HL-60 (cell line): ENCODE results near the gene SNX8.

Experiments
- POLR2AphosphoS5 ChIP-seq: IDR thresholded peaks from 2 replicates; pipeline ENCODE4 v1.6.1; 2012; ENCODE audit warnings: low read depth
- TF ChIP-seq, protein P1 (sequence below): IDR thresholded peaks from one replicate; pipeline ENCODE4 v1.5.1; 2011; ENCODE audit warnings: low read length, control low read depth, inconsistent platforms; ENCODE audit not compliant: insufficient read depth

DNA sequence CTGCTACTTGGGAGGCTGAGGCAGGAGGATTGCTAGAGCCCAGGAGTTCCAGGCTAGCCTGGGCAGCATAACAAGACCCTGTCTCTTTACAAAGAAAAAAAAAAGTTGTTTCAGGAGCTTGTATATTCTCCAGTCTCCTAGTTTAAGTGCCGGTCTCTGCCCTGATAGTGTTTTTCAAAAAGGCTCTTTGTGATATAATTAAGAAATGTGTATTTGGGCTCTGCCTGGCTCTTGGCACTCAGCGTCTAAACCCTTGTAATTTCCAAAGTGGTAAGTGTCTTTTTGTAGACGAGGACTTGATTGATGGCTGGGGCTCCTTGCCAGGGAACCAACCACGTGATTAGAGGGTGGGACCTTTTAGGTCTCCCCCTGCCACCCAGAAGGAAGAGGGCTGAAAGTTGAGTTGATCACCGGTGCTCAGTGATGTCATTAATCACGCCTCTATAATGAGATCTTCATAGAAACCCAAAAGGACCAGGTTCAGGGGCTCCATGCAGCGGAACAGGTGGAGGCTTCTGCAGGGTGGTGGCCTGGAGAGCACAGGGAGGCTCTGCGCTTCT, 44.8 kb upstream of the SNX8 start:
- TF ChIP-seq POLR2AphosphoS5 = no peak
- TF ChIP-seq, protein P1, sequence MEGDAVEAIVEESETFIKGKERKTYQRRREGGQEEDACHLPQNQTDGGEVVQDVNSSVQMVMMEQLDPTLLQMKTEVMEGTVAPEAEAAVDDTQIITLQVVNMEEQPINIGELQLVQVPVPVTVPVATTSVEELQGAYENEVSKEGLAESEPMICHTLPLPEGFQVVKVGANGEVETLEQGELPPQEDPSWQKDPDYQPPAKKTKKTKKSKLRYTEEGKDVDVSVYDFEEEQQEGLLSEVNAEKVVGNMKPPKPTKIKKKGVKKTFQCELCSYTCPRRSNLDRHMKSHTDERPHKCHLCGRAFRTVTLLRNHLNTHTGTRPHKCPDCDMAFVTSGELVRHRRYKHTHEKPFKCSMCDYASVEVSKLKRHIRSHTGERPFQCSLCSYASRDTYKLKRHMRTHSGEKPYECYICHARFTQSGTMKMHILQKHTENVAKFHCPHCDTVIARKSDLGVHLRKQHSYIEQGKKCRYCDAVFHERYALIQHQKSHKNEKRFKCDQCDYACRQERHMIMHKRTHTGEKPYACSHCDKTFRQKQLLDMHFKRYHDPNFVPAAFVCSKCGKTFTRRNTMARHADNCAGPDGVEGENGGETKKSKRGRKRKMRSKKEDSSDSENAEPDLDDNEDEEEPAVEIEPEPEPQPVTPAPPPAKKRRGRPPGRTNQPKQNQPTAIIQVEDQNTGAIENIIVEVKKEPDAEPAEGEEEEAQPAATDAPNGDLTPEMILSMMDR = no peak
